Endothelial cell of umbilical vein (primary cell): ENCODE results near the gene ZNF385C. TPM values are rescaled to one million over a fixed set of nuclear protein-coding genes. Genes with fewer than 3 reads are reported as not detected.

Experiments used
- BruUV-seq: library from RNA; stranded (reverse); fragments of 400-500 nt; replicated peaks from 2 replicates; lab custom pipeline; 2021; lab: Mats Ljungman, UMichigan
- CTCF ChIA-PET: fragments of 300-600, 350-600 bp; sonication (Branson Sonifier 250); formaldehyde crosslinking; loops from one replicate; lab custom pipeline; 2021; ENCODE audit warnings: antibody characterized with exemption, inconsistent platforms; lab: Charles Lee
- POLR2A ChIA-PET: fragments of 300-600, 350-600 bp; sonication (Branson Sonifier 250); formaldehyde crosslinking; loops from one replicate; lab custom pipeline; 2021; ENCODE audit warnings: antibody characterized with exemption, inconsistent platforms; lab: Charles Lee
- DNase-seq: peaks from one replicate; pipeline ENCODE4 v3.0.0-alpha.2; 2011; ENCODE audit warnings: low read depth, low spot score
- FAIRE-seq: peaks from 2 replicates; lab custom pipeline; 2011; peaks lifted over from hg19 to GRCh38; lab: Jason Lieb, UNC
- H2AFZ ChIP-seq: 2 replicates; pipeline ENCODE4 v1.6.0; 2012; ENCODE audit warnings: low read depth, low read length, control low read depth, inconsistent platforms
- H3K27ac ChIP-seq: 2 replicates; pipeline ENCODE4 v1.5.1; 2011; ENCODE audit warnings: low read depth, mild to moderate bottlenecking, control low read depth, low read length, moderate library complexity; ENCODE audit not compliant: insufficient read depth
- H3K27me3 ChIP-seq, 2 experiments: 2 replicates each; pipeline versions ENCODE4 v1.6.0 to v1.6.1; 2011; ENCODE audit warnings: low read length in 2 of 2, mixed read lengths in 1 of 2; ENCODE audit not compliant: control insufficient read depth in 2 of 2, insufficient read depth in 2 of 2
- H3K36me3 ChIP-seq, 2 experiments: 2 replicates in 1 of 2; 3 replicates in 1 of 2; pipeline ENCODE4 v1.5.1; 2011; ENCODE audit warnings: low read length in 2 of 2, mild to moderate bottlenecking in 1 of 2, moderate library complexity in 1 of 2; ENCODE audit not compliant: control insufficient read depth in 2 of 2, insufficient read depth in 2 of 2; ENCODE audit errors: extremely low read depth in 1 of 2
- H3K4me1 ChIP-seq: 3 replicates; pipeline ENCODE4 v1.5.1; 2011; ENCODE audit warnings: mild to moderate bottlenecking, low read length; ENCODE audit not compliant: control insufficient read depth, insufficient read depth; ENCODE audit errors: extremely low read depth
- H3K4me2 ChIP-seq: 2 replicates; pipeline ENCODE4 v1.6.1; 2011; ENCODE audit warnings: low read length, control low read depth, mixed read lengths; ENCODE audit not compliant: insufficient read depth
- H3K4me3 ChIP-seq, 3 experiments: fragments of 200-600 bp in 1 of 3; sonication (generic), shearing (Covaris generic) in 1 of 3; replicated peaks in 1 of 3; 2 replicates each; pipeline ENCODE4 v1.5.1; 2011 to 2016; ENCODE audit warnings: control low read depth in 3 of 3, low read length in 3 of 3, mild to moderate bottlenecking in 2 of 3, inconsistent platforms in 1 of 3, low read depth in 1 of 3, moderate library complexity in 1 of 3; ENCODE audit not compliant: insufficient read depth in 1 of 3
- H3K79me2 ChIP-seq: 2 replicates; pipeline ENCODE4 v1.6.0; 2012; ENCODE audit warnings: low read length, inconsistent platforms; ENCODE audit not compliant: control insufficient read depth, insufficient read depth
- H3K9ac ChIP-seq: replicated peaks from 2 replicates; pipeline ENCODE3; 2011; ENCODE audit warnings: low read length, control low read depth; ENCODE audit not compliant: insufficient read depth; ENCODE audit errors: extremely low read depth
- H3K9me1 ChIP-seq: replicated peaks from 3 replicates; pipeline ENCODE4 v1.6.0; 2011; ENCODE audit warnings: mild to moderate bottlenecking, low read length; ENCODE audit not compliant: control insufficient read depth, insufficient read depth; ENCODE audit errors: extremely low read depth
- H3K9me3 ChIP-seq: replicated peaks from 2 replicates; pipeline ENCODE4 v1.5.1; 2012; ENCODE audit warnings: low read length, inconsistent platforms; ENCODE audit not compliant: control insufficient read depth, insufficient read depth
- H4K20me1 ChIP-seq: replicated peaks from 2 replicates; pipeline ENCODE3; 2011; ENCODE audit warnings: mild to moderate bottlenecking, low read length; ENCODE audit not compliant: control insufficient read depth, insufficient read depth; ENCODE audit errors: extremely low read depth
- CTCF ChIP-seq, 2 donors: IDR thresholded peaks; 1 replicate in 1 of 2; 2 replicates in 1 of 2; pipeline ENCODE4 v1.5.1; 2011; ENCODE audit warnings: low read length in 2 of 2, mild to moderate bottlenecking in 2 of 2, moderate library complexity in 2 of 2, control low read depth in 1 of 2, inconsistent platforms in 1 of 2, low read depth in 1 of 2; ENCODE audit not compliant: insufficient read depth in 1 of 2; ENCODE audit errors: extremely low read depth in 1 of 2
- EZH2 ChIP-seq: IDR thresholded peaks from 2 replicates; pipeline ENCODE4 v1.6.1; 2012; ENCODE audit warnings: borderline replicate concordance, low read depth, mild to moderate bottlenecking, moderate library complexity, low read length, inconsistent platforms; ENCODE audit not compliant: severe bottlenecking
- FOS ChIP-seq: IDR thresholded peaks from 2 replicates; pipeline ENCODE4 v1.6.1; 2011; ENCODE audit warnings: mild to moderate bottlenecking, low read length, moderate library complexity, borderline replicate concordance; ENCODE audit not compliant: insufficient read depth
- GATA2 ChIP-seq: IDR thresholded peaks from 2 replicates; pipeline ENCODE4 v1.7.0; 2011; ENCODE audit warnings: low read depth, mild to moderate bottlenecking, moderate library complexity, mixed read lengths, low read length; ENCODE audit not compliant: insufficient read length, insufficient read depth
- JUN ChIP-seq: IDR thresholded peaks from 2 replicates; pipeline ENCODE4 v1.6.1; 2011; ENCODE audit warnings: borderline replicate concordance, low read depth; ENCODE audit not compliant: insufficient read length, insufficient read depth
- MYC ChIP-seq: IDR thresholded peaks from one replicate; pipeline ENCODE4 v1.6.1; 2011; ENCODE audit warnings: mild to moderate bottlenecking, low read depth, low read length
- POLR2A ChIP-seq: IDR thresholded peaks from 2 replicates; pipeline ENCODE4 v1.6.1; 2012; ENCODE audit warnings: low read depth, mild to moderate bottlenecking, control low read depth, low read length
- POLR2AphosphoS5 ChIP-seq: IDR thresholded peaks from 2 replicates; pipeline ENCODE4 v1.6.1; 2012; ENCODE audit warnings: low read depth, mild to moderate bottlenecking, control low read depth, low read length, moderate library complexity; ENCODE audit not compliant: insufficient read depth
- dilution Hi-C: fragments of 300-500 bp; cut with MboI; formaldehyde crosslinking; loops from one replicate; pipeline ENCODE4 v1.15.0; 2019; ENCODE audit warnings: low sequenced_read_pairs; ENCODE audit not compliant: extremely low pct_ligation_motif_present
- intact Hi-C: fragments of 100-400 bp; cut with micrococcal nuclease; formaldehyde crosslinking; loops from one replicate; pipeline ENCODE4 v1.10.0; 2022
- polyA plus RNA-seq, 4 experiments: library from polyadenylated mRNA; depleted of rRNA in 3 of 4; stranded (reverse) in 3 of 4; unstranded in 1 of 4; fragments of >200 nt; gene quantifications; 2 replicates each; pipeline versions ENCODE4 v1.2.1 to v1.2.3, GENCODE V29; 2011 to 2012; ENCODE audit warnings: missing spikeins in 1 of 4
- total RNA-seq: library from RNA; stranded (reverse); gene quantifications from 2 replicates; pipeline ENCODE4 v1.2.3, GENCODE V29; 2021
- TF ChIP-seq, protein P1 (sequence below): IDR thresholded peaks from 2 replicates; pipeline ENCODE4 v1.6.1; 2011; ENCODE audit not compliant: insufficient read depth, insufficient read length

The ZNF385C gene
- total and polyA plus RNA-seq, 2 donors (not counting 3 experiments of a cell fraction or from before 2014, with no cell fraction given), result 0.07 TPM; not detected in 1

DNA sequence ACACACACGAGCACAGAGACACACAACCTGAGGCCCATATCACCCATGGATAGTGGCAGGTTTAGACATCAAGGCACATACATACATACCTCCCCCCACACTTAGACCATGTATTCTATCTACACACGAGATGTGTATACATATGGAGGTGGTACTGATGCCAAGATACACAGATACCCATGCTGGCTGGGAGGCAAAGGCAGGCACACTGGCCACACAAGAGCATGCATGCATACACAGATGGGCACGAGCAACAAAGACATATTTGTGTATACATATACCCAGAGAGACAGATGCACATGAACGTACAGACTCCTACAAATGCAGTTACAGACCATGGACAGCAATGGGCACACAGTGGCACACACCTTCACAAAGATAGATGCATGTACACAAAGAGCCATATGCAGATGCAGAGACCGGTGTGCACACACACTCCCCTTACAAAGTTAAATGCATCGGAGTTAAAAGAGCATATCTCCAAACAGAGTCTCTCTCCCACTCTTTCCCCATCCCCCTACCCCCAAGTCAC is 45.9 kb downstream of the ZNF385C start:
- intact Hi-C loops, result no loop called here
- no peaks in the 10 kb centered on the region for H3K9me1 ChIP-seq
- BruUV-seq, result no TSS peak
- POLR2A ChIA-PET, result no interaction called here
- no peak overlapping the region for H3K27ac ChIP-seq
- TF ChIP-seq JUN, result no peak
- no peak for TF ChIP-seq CTCF (IDR thresholded peaks at IDR 0.05; ENCODE audit: extremely low read depth in 1 of 2, insufficient read depth in 1 of 2, low read depth in 1 of 2, low read length in 2 of 2)
- no peak for TF ChIP-seq EZH2
- TF ChIP-seq GATA2, result no peak
- no peak for TF ChIP-seq MYC
- no peak for TF ChIP-seq POLR2AphosphoS5
- TF ChIP-seq, protein P1, sequence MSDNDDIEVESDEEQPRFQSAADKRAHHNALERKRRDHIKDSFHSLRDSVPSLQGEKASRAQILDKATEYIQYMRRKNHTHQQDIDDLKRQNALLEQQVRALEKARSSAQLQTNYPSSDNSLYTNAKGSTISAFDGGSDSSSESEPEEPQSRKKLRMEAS, result no peak
- no peak for TF ChIP-seq FOS
- no peak for TF ChIP-seq POLR2A
- H2AFZ ChIP-seq, result no peak overlapping the region
- no peaks in the 10 kb centered on the region for H3K9me3 ChIP-seq
- no peaks in the 10 kb centered on the region for H3K36me3 ChIP-seq
- H3K9ac ChIP-seq, result no peak overlapping the region
- no peak overlapping the region for H3K4me2 ChIP-seq
- H3K4me3 ChIP-seq, result no peak overlapping the region
- H3K27me3 ChIP-seq, result peaks cover 31 to 44% of the 10 kb centered on the region in 2 experiments
- H3K79me2 ChIP-seq, result no peaks in the 10 kb centered on the region
- FAIRE-seq (no peak), DNase-seq (no peak)
- CTCF ChIA-PET, result interaction anchor here (1.7 kb wide), 1 partner anchor 16 kb away, joined by 9 read pairs; no protein-coding TSS in a partner anchor
- no peaks in the 10 kb centered on the region for H4K20me1 ChIP-seq
- dilution Hi-C loops, result no loop called here
- H3K4me1 ChIP-seq, result no peaks in the 10 kb centered on the region
